Measurements from ENCODE around the gene CCDC8.

DNA sequence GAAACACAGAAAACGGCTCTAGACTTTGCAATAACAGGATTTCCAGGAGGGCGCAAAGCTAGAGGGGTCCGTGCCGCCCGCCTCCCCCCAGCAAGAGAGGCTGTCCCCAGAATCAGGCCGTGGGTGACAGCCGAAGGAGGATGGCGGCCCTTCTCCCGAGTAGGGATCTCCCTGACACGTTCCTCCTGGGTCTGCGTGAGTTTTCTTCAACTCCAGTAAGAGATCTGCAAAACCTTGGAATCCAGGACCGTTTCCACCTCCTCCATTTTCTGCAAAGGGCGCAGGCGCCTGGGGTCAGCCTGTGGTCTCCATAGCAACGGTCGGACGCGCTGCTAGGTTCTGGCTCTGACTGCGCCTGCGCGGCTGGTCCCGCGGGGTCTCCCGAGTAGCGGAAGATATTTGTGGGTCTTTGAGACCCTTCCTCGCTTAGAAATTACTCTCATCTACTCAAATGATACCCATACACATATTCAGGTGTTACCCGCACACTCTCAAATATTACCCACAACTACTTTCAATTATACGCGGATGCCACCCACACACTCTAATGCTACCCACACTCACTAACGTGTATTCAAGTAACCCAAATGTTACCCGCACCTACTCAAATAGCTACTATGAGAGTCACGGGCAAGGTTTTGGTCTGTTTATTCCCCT lies 13.3 kb upstream of the CCDC8 start:
- TF ChIP-seq, protein P1, sequence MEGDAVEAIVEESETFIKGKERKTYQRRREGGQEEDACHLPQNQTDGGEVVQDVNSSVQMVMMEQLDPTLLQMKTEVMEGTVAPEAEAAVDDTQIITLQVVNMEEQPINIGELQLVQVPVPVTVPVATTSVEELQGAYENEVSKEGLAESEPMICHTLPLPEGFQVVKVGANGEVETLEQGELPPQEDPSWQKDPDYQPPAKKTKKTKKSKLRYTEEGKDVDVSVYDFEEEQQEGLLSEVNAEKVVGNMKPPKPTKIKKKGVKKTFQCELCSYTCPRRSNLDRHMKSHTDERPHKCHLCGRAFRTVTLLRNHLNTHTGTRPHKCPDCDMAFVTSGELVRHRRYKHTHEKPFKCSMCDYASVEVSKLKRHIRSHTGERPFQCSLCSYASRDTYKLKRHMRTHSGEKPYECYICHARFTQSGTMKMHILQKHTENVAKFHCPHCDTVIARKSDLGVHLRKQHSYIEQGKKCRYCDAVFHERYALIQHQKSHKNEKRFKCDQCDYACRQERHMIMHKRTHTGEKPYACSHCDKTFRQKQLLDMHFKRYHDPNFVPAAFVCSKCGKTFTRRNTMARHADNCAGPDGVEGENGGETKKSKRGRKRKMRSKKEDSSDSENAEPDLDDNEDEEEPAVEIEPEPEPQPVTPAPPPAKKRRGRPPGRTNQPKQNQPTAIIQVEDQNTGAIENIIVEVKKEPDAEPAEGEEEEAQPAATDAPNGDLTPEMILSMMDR (IDR thresholded peaks at IDR 0.05), result no peak
- TF ChIP-seq EP300 (IDR thresholded peaks at IDR 0.05), result no peak
- no peak for TF ChIP-seq POLR2A (IDR thresholded peaks at IDR 0.05; ENCODE audit: low read depth)
